ENCODE data around the gene ZFR. TPM values are rescaled to one million over a fixed set of nuclear protein-coding genes. Genes with fewer than 3 reads are reported as not detected.
"Not testable (repeated sequence)": the region's sequence is repeated elsewhere in the genome, so short reads cannot be mapped to it uniquely, and the experiment has no call there.

Gene ZFR
- total RNA-seq, 1 donor from 2014 or later = 66.1 TPM

DNA sequence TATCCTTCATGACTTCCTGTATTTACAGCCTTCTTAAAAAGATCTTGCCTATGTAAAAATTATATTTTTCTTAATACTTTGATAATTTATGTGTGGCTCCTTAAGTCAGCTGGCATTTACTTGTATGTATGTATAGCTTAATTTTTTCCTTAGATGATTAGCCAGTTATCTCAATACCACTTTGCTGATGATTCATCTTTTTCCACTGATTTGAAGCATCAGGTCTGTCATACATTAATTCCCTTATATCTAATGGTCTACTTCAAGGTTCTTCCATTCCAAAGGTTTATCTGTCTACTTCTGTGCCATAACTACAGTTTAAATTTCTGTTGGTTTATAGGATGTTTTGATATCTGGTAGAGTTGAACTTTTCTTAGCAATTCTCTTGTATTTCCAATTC, 86.9 kb downstream of the ZFR start:
- no peak for DNase-seq

- DNase-seq = no peak
Measured at GRCh38 chr5:32355686-32356085, 88.9 kb downstream of the ZFR start.

DNA sequence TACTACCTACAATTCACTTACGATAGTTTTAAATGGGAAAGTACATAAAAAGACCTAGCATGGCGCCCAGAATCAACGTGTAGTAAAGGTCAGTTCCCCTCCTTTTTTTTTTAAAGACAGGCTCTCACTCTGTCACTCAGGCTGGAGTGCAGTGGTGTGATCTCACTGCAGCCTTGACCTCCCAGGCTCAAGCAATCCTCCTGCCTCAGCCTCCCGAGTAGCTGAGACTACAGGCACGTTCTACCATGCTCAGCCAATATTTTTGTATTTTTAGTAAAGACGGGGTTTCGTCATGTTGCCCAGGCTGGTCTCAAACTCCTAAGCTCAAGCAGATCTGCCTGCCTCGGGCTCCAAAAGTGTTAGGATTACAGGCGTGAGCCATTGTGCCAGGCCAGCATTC, 91.1 kb downstream of the ZFR start:
- no peak for DNase-seq

GRCh38 chr5:32352685-32353084, 91.9 kb downstream of the ZFR start:
- DNase-seq = no peak

- no peak for DNase-seq
Measured at GRCh38 chr5:32346869-32347268, 97.7 kb downstream of the ZFR start.

DNA sequence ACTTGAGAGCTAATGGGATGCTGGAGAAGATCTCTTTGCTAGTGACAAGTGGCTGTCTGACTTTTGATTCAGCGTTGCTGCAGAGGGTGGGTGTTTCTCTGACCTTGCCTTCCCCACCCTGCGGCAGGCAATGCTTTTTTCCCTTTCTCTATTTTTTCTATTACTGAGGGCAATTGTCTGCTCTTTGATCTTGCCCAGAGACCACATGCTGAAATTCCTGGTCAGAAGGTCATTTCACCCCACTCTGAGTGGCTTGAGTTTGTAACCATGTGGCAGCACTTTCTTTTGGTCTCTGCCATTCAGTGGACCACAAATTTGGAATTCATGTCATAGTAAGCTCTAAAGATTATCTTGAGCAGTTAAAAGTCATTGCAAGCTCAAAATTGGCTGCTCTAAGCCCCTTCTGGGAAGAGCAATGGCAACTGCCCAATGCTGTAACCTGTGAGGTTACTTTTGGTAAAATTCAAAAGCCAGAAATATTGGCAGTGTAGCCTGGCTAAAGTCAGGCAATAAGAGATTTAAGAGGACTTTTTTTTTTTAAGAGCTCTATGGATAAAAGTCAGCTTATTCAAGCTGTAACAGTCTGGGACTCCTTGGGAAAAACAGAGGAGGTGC, 101.4 kb downstream of the ZFR start:
- no peak for DNase-seq

DNA sequence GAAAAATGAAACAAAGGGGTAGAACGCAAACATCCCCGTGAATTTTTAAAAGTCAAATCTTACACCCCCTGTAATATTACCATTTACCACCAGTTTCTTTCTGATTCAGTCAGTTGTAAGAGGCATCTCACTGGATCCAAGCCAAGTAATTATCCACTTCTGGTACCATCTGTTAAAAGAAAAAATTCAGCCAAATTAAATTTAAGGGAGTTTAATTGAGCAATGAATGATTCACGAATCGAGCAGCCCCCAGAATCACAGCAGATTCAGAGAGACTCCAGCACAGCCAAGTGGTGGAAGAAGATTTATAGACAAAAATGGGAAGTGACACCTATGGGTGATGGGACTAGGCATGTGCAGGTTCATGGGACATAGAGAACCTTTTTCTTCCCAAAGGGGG, 101.9 kb downstream of the ZFR start:
- no peak for DNase-seq

GRCh38 chr5:32339878-32340277, 104.7 kb downstream of the ZFR start:
- no peak for DNase-seq

DNA sequence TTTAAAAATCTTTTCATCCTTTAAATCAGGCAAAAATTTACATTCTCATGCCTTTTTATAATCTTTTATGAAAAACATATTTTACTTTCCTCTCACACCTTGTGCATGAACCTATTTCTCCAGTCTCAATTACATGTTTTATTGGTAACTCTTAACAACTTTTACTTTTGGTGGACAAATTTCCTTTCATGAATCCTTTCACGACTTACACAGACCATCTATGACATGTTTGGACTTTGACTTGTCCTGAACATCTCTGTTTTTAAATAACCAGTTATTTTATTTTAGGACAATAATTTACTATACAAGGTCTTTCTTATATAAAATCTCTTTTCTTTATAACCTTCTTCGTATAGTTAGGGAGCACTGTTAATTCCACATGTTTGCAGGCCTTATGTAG, 105.3 kb downstream of the ZFR start:
- DNase-seq = no peak

DNA sequence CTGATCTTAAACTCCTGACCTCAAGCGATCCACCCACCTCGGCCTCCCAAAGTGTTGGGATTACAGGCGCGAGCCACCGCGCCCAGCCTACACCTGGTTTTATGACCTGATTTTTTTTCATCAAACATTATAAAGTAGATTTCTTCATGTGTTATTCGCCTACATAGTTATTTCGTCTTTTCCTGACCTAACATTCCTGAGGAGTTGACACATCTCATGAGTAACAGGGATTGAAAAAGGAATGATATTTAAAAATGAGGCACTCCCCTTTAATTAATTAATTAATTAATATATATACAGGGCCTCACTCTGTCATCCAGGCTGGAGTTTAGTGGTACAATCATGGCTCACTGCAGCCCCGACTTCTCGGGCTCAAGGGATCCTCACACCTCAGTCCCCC, 111.6 kb downstream of the ZFR start:
- no peak for DNase-seq

- DNase-seq = no peak
Measured at GRCh38 chr5:32332361-32332760, 112.2 kb downstream of the ZFR start.

- DNase-seq = no peak
Measured at GRCh38 chr5:32331935-32332274, 112.6 kb downstream of the ZFR start.

GRCh38 chr5:32331217-32331934, 113.2 kb downstream of the ZFR start:
- DNase-seq = no peak

DNA sequence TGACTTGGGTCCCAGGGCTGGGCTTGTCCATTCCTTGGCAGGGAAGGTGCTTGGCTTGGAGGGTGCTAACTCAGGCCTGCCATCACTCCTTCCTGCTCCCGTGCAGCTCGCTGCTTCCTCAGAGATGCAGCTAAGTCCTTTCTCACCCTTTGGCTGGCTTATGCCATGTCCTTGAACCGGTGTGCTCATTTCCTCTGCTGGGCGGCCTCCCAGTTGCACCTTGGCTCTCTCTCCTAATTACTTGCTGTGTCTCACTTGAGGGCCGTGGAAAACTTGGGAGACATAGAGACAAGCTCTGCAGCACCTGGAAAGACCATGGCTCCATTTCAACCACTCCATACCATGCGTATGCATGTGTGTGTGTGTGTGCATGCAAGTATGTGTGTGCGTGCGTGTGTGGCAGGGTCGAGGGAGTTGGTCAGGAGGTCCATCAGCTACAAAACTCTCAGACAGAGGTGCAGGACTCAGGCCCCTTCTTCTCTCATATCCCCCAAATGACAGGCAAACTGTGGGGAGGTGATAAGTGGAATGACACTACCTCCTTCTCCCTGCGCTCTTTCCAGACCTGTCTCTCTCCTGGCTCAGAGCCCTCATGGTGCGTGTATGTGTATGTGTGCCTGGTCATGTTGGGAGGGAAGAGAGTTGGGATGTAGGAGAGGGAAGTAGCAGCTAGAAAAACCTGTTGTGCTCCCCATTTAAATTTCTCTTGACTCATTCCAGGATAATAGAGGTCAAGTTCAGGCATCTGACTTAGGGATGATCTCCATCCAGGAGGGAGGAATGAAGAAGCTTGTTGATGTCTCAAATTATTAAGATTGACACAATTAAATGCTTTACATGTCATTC, 114.2 kb downstream of the ZFR start:
- DNase-seq = no peak

GRCh38 chr5:32329395-32329834, 115.1 kb downstream of the ZFR start:
- peak; percentile 25 for DNase-seq

DNA sequence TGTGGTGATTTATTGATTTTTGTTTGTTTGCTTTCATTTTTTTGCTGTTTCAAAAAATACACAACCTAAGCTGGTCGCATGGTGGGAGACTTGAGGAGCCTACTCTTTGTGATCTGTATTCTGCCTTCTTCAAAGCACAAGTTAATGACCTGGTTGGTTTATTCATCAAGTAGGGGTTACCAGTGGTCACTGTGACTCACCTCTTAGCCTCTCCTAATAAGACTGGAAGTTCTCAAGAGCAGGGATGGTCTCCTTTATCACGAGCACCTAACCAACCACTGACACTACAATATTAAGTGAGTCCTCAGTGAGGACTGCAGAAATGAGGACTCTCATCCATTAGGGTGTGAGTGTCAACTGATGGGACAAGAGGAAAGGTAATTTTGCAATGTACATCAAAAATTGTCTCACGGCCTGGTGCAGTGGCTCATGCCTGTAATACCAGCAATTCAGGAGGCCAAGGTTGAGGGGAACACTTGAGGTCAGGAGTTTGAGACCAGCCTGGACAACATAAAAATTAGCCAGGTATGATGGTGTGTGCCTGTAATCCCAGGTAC, 118.2 kb downstream of the ZFR start:
- no peak for DNase-seq

DNA sequence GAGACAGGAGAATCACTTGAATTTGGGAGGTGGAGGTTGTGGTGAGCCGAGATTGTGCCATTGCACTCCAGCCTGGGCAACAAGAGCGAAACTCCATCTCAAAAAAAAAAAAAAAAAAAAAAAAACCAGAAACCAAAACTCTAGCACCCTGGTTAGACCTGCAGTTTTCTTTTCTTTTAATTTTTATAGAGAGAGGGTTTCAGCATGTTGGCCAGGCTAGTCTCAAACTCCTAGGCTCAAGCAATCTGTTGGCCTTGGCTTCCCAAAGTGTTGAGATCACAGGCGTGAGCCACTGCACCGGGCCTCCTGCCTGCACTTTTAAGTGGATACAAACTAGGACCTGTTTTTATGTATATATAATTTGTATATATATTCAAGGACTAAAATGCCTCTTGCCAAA, 118.9 kb downstream of the ZFR start:
- DNase-seq = no peak

DNA sequence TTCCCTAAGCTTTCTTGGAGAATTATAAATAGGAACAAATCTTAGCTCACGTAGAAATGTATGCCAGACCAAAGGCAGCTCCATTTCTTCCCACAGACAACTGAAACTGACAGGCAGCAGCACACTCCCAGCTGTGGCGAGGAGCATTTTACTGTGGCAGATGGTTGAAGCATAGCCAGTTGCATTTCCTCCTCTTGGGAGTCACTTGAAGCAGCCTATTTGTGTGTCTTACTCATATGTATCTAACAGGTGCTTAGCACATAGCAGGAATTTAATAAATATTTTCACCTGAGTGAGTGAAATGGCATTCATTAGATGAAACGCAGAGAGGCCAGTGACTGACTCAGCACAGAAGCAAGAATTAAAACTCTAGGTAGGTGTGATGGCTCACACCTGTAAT, 119.5 kb downstream of the ZFR start:
- DNase-seq = peak; percentile 39

- DNase-seq = no peak
Measured at GRCh38 chr5:32323741-32324140, 120.8 kb downstream of the ZFR start.

DNA sequence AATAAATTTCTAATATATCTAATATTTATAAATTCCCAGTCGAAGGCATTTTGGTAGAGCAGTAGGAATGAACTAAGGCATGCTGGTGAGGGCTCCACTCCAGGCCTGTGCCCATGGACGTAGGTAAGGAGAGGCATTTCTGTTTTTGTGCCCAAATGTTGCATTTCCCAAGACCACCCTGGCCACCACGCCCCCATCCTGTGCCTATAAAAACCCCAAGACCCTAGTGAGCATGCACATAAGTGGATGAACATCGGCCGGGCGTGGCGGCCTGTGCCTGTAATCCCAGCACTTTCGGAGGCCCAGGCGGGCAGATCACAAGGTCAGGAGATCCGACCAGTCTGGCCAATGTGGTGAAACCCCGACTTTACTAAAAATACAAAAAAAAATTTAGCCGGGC, 121.7 kb downstream of the ZFR start:
- no peak for DNase-seq

DNA sequence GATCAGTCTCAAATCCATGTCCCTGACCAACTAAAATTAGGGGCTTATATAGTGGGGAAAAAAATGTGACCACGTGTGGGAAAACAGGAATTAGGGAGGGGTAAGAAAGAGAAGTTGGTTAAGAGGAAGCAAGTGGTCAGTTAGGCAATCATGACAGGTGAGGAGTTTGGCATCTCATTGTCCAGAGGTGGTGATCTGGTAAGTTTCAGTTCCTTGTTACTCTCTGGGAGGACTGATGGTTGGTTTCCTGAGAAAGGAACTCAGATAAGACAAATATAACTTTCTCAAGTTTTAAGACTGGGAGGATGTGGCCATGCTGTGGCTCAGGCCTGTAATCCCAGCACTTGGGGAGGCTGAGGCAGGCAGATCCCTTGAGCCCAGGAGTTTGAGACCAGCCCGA, 122.8 kb downstream of the ZFR start:
- DNase-seq = not testable (repeated sequence)

GRCh38 chr5:32320576-32320975, 124.0 kb downstream of the ZFR start:
- no peak for DNase-seq

- no peak for DNase-seq
Measured at GRCh38 chr5:32319926-32320543, 124.5 kb downstream of the ZFR start.

Measured in skin of body (tissue), 2 donors.